ENCODE measurements around the gene TLE5.
"Not testable (repeated sequence)": the region's sequence is repeated elsewhere in the genome, so short reads cannot be mapped to it uniquely, and the experiment has no call there.

TLE5 gene

GRCh38 chr19:3041761-3042620 lies 20.3 kb downstream of the TLE5 start:
- DNase-seq = no peak

GRCh38 chr19:3041327-3041726 lies 21.0 kb downstream of the TLE5 start:
- DNase-seq = no peak

- no peak for DNase-seq
Measured at GRCh38 chr19:3039641-3040077, 22.6 kb downstream of the TLE5 start.

GRCh38 chr19:3039125-3039524 lies 23.2 kb downstream of the TLE5 start:
- DNase-seq = no peak

DNA sequence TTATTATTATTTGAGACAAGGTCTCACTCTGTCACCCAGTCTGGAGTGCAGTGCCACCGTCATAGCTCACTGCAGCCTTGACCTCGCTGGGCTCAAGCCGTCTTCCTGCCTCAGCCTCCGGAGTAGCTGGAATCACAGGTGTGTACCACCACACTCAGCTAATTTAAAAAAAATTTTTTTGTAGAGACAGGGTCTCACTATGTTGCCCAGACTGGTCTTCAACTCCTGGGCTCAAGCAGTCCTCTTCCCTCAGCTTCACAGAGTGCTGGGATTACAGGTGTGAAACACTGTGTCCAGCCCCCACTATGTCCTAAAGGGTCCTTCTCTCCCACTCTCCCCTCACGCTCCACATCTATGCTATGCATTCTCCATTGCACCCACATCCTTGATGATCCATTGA lies 24.1 kb downstream of the TLE5 start:
- DNase-seq = no peak

DNA sequence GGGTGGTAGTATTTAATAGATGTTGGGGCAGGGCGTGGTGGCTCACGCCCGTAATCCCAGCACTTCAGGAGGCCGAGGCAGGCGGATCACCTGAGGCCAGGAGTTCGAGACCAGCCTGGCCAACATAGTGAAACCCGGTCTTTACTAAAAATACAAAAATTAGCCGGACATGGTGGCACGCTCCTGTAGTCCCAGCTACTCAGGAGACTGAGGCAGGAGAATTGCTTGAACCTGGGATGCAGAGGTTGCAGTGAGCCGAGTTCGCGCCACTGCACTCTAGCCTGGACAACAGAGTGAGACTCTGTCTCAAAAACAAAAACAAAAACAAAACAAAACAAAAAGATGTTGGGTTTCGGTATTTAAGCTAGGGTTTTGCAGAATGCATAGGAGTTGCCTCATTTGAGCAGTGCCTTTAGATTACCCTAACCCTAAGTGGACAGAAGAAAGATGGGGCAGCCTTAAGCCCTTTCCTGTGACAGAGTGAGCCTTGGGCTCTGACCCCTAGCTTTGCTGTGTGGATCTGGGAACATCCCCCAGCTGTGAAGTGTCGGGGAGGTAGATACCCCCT lies 25.2 kb downstream of the TLE5 start:
- DNase-seq = not testable (repeated sequence)

- peak; percentile 83 to 88 for DNase-seq
Measured at GRCh38 chr19:3036119-3036976, 25.9 kb downstream of the TLE5 start.

DNA sequence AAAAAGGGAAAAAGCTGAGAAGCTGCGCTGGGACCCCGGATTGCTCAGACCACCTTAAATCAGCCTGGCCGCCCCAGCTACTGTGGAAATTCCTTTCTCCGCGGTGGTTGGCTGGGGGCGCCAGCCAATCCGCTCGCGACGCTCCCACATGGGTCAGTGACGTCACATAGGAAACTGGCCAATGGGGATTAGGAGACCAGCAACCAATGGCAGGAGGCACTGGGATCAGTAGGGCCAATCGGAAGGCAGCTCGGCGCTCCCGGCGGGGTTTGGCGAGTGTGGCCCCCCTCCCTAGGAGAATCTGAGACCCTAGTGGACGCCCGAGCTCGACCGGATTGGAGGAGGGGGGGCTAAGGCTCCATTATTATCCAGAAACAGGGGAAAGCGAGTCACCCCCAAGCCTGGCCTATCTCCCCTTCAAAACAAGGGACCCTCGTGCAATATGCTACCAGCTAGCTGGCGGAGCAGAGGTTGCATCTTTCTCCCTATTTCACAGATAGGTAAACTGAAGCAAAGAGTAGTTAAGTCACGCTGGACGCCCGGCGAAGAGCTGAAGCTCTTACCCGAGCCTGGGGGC lies 26.7 kb downstream of the TLE5 start:
- DNase-seq = peak; percentile 93 to 96

- peak; percentile 61 to 70 for DNase-seq
Measured at GRCh38 chr19:3034656-3035541, 27.4 kb downstream of the TLE5 start.

DNA sequence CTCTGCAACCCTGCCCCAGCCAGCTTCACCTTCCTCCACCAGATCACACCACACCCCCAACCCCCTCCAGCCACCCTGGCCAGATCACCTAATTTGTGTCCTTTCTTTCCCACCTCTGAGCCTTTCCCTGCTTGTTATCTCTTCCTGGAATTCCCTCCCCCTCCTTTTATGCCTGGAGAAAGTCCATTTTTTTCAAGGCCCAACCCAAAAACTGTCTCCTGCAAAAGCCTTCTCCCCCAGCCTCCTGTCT lies 28.0 kb downstream of the TLE5 start:
- no peak for DNase-seq

DNA sequence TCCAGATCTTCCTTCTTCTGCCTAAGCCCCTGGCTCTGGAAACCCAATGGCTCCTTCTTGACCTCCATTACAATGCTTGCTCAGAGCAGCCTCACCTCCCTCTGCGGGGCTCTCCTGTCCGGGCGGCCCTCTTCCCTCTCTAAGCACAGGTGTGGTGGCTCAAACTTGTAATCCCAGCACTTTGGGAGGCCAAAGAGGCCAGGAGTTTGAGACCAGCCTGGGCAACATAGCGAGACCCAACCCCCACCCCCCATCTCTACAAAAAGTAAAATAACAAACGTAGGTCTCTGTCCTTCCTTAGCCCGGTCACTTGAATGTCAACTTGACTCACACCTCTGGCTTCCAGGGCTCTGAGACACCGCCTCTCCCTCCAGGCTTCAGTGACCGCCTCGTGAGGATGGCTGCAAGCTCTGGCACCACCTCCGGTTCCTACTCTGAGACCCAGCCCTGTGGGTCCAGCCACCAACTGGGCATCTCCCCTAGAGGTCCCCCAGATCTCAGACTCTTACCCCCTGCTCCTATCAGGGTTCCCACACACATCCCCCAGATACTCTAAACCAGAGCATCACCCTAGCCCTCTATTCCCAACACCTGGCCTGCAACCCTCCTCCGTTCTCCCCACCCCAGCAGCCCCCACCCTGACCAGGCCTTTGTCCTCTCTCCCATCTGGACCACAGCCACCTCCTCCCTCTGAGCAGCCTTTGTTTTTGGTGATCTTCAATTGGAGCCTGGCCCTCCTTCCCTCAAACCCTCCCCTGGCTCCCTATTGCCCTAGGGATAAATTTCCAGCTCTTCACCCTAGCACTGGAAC lies 28.5 kb downstream of the TLE5 start:
- no peak for DNase-seq

DNA sequence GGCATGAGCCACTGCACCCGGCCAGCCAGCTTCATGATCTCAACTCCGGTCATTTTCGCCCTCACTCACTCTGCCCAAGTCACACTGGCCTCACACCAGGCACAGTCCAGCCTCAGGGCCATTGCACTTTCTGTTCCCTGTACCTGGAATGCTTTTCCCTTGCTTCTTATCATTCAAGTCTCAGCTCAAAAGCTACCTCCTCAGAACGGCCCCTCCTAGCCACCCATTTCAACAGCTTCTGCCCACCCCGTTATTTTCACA lies 30.8 kb downstream of the TLE5 start:
- no peak for DNase-seq

DNA sequence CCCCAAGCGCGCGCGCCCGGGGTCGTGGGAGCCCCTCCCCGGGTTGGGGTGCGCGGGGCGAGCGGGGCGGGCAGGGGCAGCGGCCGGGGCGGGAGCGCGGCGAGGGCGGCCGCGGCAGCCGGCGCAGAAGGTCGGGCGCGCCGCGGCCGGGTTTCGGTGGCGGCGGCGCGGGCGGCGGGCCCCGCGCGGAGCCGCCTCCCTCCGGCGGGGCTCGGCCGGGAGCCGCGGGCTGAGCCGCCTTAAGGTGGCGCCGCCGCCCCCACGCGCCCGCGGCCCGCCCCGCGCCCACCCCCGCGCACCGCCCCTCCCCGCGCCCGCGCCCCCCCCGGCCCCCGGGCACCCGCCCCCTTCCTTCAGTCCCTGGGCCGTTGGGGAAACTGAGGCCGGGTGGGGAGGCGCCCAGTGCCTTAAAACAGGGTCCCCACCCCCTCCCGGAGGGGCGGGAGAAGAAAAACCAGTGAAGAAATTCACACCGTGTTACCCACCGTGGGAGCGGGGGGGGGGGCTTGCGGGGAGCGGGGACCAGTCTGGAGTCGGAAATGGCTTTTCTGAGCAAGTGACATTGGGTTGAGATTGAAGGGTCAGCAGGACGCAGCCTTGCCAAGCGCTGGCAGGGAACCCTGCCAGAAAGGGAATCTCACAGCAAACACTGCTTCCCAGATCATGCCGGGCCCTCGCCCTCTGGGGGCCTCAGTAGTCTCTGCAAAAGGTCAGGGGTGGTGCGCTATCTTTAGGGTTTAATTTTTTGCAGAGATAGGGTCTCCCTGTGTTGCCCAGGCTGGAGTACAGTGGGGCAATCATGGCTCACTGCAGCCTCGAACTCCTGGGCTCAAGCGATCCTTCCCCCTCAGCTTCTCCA lies 33.0 kb downstream of the TLE5 start, which contains the start of gene TLE2:
TSS of gene TLE2 (minus strand) at position 216 of the 859 bp plus-strand sequence. CDS start 376 bp downstream, outside the sequence.
- DNase-seq = no peak

- DNase-seq = no peak
Measured at GRCh38 chr19:3028305-3029064, 33.8 kb downstream of the TLE5 start.

GRCh38 chr19:3027981-3028304 lies 34.4 kb downstream of the TLE5 start:
- DNase-seq = no peak

DNA sequence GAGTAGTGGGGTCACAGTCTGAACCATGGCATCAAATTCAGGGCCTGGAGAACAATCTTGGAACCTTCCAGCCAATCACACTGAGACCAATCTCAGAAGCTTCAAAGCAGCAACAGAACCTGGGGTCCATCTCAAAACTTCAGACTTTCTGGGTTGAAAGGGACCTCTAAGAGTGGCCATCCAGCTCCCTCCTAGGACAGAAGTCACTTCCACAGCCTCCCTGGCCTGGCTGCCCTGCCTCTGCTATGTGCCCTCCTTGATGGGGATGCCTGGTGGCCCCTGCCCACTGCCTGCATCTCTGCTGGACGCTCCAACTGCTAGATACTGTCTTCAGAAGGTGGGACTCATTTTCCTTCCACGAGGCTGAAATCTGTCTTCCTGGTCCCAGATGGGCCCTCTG lies 35.0 kb downstream of the TLE5 start:
- DNase-seq = no peak

GRCh38 chr19:3026768-3027167 lies 35.5 kb downstream of the TLE5 start:
- no peak for DNase-seq

- no peak for DNase-seq
Measured at GRCh38 chr19:3025549-3025886, 36.8 kb downstream of the TLE5 start.

DNA sequence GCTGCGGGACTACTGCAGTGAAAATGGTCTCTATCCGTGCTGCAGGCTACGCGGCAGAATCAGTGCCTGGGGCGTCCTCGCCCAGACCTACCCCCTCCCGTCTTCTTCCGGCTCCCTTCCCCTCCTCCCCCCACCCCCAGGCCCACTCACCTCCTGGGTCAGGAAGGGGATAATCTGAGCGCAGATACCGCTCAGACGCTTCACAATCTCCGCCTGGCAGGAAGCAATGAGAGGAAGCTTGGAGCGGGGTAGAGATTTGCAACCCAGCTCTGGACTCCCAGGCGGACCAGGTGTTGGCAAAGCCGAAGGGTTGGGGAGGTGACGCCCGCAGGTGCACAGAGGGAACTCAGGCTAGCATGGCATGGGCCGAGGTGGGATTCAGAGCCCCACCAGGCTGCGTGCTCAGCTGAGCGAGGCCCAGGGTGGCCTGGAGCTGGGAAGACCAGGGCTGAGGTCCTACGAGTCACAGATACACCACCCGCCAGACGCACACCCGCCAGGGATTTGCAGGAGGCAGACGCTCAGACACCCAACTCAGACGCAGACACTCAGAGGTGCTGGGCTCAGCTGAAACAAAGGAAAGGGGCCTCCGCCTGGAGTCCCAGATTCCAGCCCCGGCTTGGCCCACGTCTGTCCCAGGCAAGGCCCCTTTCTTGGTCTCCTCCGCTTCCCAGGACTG lies 37.3 kb downstream of the TLE5 start:
- no peak for DNase-seq

DNA sequence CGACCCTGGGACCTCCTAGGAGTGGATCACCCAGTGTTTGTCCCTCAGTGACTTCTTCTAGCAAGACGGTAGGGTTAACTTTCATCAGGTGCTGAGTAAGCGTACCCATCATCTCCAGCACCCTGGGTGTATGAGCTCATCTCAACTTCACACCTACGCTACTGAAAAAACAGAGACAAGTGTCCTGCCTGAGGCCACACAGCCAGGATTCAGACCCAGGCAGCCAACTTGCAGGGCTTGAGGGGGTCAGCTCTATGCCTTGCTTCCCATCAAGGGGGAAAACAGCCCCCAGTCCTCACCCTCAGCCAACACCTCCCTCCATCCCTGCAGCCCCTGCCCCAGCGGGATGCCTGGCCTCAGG lies 37.8 kb downstream of the TLE5 start:
- DNase-seq = peak in 1 of 2 experiments; percentile 14
